HepG2 (cell line): ENCODE data around the gene PPP4C. TPM values are rescaled to one million over a fixed set of nuclear protein-coding genes. Genes with fewer than 3 reads are reported as not detected.

Experiments
- BRD4 ChIP-seq: sonication (generic); formaldehyde crosslinking; IDR thresholded peaks from 2 replicates; pipeline ENCODE4 v1.4.0; 2020; ENCODE audit warnings: missing genetic modification reagents
- CHD4 ChIP-seq: fragments of 200-600 bp; sonication (generic); IDR thresholded peaks from 2 replicates; pipeline ENCODE4 v1.7.0; 2017; ENCODE audit warnings: mild to moderate bottlenecking, low read length, borderline replicate concordance
- ELF3 ChIP-seq: IDR thresholded peaks from 2 replicates; pipeline ENCODE4 v1.6.1; 2016; ENCODE audit warnings: missing genetic modification reagents, missing compliant biosample characterization
- HIC2 ChIP-seq: sonication (generic); formaldehyde crosslinking; IDR thresholded peaks from 2 replicates; pipeline ENCODE4 v1.9.0; 2022; ENCODE audit warnings: low read depth, missing genetic modification reagents
- HNRNPK ChIP-seq: fragments of 200-400 bp; formaldehyde crosslinking; IDR thresholded peaks from 2 replicates; pipeline ENCODE4 v1.6.1; 2018; ENCODE audit warnings: low read length, low read depth, moderate library complexity, mild to moderate bottlenecking; ENCODE audit not compliant: poor library complexity, severe bottlenecking
- NONO ChIP-seq, 2 experiments: fragments of 450-650 bp in 1 of 2; sonication (generic) in 1 of 2; formaldehyde crosslinking in 1 of 2; IDR thresholded peaks in 1 of 2; conservative IDR thresholded peaks in 1 of 2; 2 replicates each; pipeline versions ENCODE4 v1.6.1 to v1.8.0; 2017 to 2022; ENCODE audit warnings: mild to moderate bottlenecking in 1 of 2, missing genetic modification reagents in 1 of 2, moderate library complexity in 1 of 2
- POLR2A ChIP-seq, 2 experiments: IDR thresholded peaks; 2 replicates each; pipeline ENCODE4 v1.6.1; 2011; ENCODE audit warnings: low read depth in 2 of 2, low read length in 2 of 2, mild to moderate bottlenecking in 1 of 2, moderate library complexity in 1 of 2; ENCODE audit not compliant: insufficient read depth in 1 of 2
- POLR2G ChIP-seq: fragments of 200-400 bp; formaldehyde crosslinking; IDR thresholded peaks from 2 replicates; pipeline ENCODE4 v1.6.1; 2018; ENCODE audit warnings: mild to moderate bottlenecking, low read depth, low read length, moderate library complexity
- RBM22 ChIP-seq: fragments of 200-400 bp; formaldehyde crosslinking; optimal IDR thresholded peaks from 2 replicates; pipeline ENCODE3; 2017; ENCODE audit warnings: mild to moderate bottlenecking, low read length, moderate library complexity
- RNF2 ChIP-seq: fragments of 450-650 bp; conservative IDR thresholded peaks from 2 replicates; pipeline ENCODE4 v1.6.1; 2016; ENCODE audit warnings: low read depth
- RXRB ChIP-seq: IDR thresholded peaks from 2 replicates; pipeline ENCODE4 v1.6.1; 2016; ENCODE audit warnings: borderline replicate concordance, missing genetic modification reagents, missing compliant biosample characterization
- SRSF9 ChIP-seq: fragments of 200-400 bp; formaldehyde crosslinking; IDR thresholded peaks from 2 replicates; pipeline ENCODE4 v1.6.1; 2018; ENCODE audit warnings: borderline replicate concordance, mild to moderate bottlenecking, low read depth, low read length; ENCODE audit not compliant: insufficient read depth, poor library complexity, severe bottlenecking
- ZFX ChIP-seq: sonication (generic); formaldehyde crosslinking; IDR thresholded peaks from 2 replicates; pipeline ENCODE4 v1.4.0; 2020; ENCODE audit warnings: mild to moderate bottlenecking, low read depth, missing genetic modification reagents, moderate library complexity
- ZNF207 ChIP-seq: fragments of 450-650 bp; IDR thresholded peaks from 2 replicates; pipeline ENCODE4 v1.6.1; 2016; ENCODE audit warnings: antibody characterized with exemption, borderline replicate concordance
- ZNF276 ChIP-seq: sonication (generic); formaldehyde crosslinking; IDR thresholded peaks from 2 replicates; pipeline ENCODE4 v1.4.0; 2020; ENCODE audit warnings: mild to moderate bottlenecking, low read depth, missing genetic modification reagents
- ZNF350 ChIP-seq: sonication (generic); formaldehyde crosslinking; IDR thresholded peaks from 2 replicates; pipeline ENCODE4 v1.4.0; 2020; ENCODE audit warnings: mild to moderate bottlenecking, low read depth, missing genetic modification reagents, borderline replicate concordance
- ZNF549 ChIP-seq: sonication (generic); formaldehyde crosslinking; IDR thresholded peaks from 2 replicates; pipeline ENCODE4 v1.5.0; 2020; ENCODE audit warnings: missing genetic modification reagents
- ZNF607 ChIP-seq: sonication (generic); formaldehyde crosslinking; IDR thresholded peaks from 2 replicates; pipeline ENCODE4 v1.5.1; 2020; ENCODE audit warnings: missing genetic modification reagents, mild to moderate bottlenecking, borderline replicate concordance
- ZNF773 ChIP-seq: sonication (generic); formaldehyde crosslinking; IDR thresholded peaks from 2 replicates; pipeline ENCODE4 v1.4.0; 2020; ENCODE audit warnings: missing genetic modification reagents, borderline replicate concordance
- ZZZ3 ChIP-seq: sonication (generic); formaldehyde crosslinking; IDR thresholded peaks from 2 replicates; pipeline ENCODE4 v1.4.0; 2020; ENCODE audit warnings: missing genetic modification reagents, mild to moderate bottlenecking, borderline replicate concordance
- polyA plus RNA-seq, 8 experiments: library from polyadenylated mRNA; depleted of rRNA in 3 of 8; stranded (reverse) in 7 of 8; unstranded in 1 of 8; fragments of >200 nt; fragmentation: Illumina TruSeq in 4 of 8; extraction: Trizol in 4 of 8; gene quantifications; 2 replicates each; pipeline versions ENCODE4 v1.2.1 to v1.2.3, GENCODE V29; 2011 to 2016; ENCODE audit warnings: low read depth in 4 of 8, missing spikeins in 1 of 8, mixed read lengths in 1 of 8; ENCODE audit not compliant: insufficient read depth in 1 of 8
- total RNA-seq, 5 experiments: library from RNA; depleted of rRNA; stranded (reverse); fragments of >200 nt; fragmentation: Illumina TruSeq; extraction: Trizol; gene quantifications; 2 replicates each; pipeline ENCODE4 v1.2.3, GENCODE V29; 2016; ENCODE audit warnings: low read depth in 1 of 5
- TF ChIP-seq, protein P1 (sequence below): IDR thresholded peaks from 2 replicates; pipeline ENCODE4 v1.6.1; 2016; ENCODE audit warnings: low read depth
- TF ChIP-seq, protein P2 (sequence below): sonication (generic); formaldehyde crosslinking; IDR thresholded peaks from 2 replicates; pipeline ENCODE4 v1.8.1; 2023; ENCODE audit warnings: mild to moderate bottlenecking, moderate library complexity, missing genetic modification reagents

The PPP4C gene
- total and polyA plus RNA-seq, 2 of the 13 experiments (the other 11 are each of a cell fraction or from before 2014, with no cell fraction given): 176 to 220 TPM

DNA sequence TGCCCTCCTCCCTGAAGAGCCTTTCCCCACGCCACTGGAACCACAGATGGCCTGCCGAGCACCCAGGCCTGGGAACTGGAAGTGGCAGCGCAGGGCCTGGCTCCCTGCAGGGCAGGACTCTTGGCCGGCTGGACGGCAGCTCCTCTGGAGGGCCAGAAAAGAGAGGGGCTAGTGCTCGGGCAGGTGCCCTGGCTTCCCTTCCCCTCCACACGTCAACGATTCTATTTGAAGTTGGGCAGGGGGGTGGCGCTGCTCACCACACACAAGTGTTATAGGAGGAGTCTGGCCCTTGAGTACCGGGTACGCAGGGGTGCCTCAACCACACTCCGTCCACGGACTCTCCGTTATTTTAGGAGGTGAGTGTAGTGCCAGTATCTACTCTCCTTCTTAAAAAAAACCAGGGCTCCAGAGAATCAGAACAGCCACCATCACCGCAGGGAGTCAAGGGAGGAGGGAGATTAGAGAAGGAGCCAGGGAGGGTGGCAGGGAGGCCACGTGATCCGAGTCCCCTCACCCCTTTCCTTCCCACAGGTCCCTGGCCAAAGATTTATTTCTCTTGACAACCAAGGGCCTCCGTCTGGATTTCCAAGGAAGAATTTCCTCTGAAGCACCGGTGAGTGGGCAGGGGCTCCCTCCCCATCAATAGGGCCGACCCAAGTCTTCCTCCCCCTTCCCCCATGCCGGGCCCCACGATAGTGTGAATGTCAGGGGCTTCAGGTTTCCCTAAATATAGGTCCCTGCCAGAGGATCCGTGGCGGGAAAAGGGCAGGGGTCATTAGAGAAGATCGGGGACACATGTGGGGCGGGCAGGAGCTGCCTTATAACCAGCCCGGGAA is 11.7 kb upstream of the PPP4C start (continued):
- TF ChIP-seq, protein P1, sequence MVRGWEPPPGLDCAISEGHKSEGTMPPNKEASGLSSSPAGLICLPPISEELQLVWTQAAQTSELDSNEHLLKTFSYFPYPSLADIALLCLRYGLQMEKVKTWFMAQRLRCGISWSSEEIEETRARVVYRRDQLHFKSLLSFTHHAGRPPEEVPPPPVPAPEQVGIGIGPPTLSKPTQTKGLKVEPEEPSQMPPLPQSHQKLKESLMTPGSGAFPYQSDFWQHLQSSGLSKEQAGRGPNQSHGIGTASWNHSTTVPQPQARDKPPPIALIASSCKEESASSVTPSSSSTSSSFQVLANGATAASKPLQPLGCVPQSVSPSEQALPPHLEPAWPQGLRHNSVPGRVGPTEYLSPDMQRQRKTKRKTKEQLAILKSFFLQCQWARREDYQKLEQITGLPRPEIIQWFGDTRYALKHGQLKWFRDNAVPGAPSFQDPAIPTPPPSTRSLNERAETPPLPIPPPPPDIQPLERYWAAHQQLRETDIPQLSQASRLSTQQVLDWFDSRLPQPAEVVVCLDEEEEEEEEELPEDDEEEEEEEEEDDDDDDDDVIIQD (CRISPR knock-in tag): no peak
- TF ChIP-seq RXRB (no peak), ELF3 (CRISPR knock-in tag) (peak; percentile 21; the same call in 1 of the 2 replicates), ZNF350 (CRISPR knock-in tag) (peak; percentile 72), ZNF607 (0 out of 2 replicates have a peak, but pooled peaks have one; percentile 5), SRSF9 (no peak), ZFX (CRISPR knock-in tag) (peak; percentile 88), RBM22 (no peak), ZZZ3 (CRISPR knock-in tag) (peak; percentile 48; the same call in 1 of the 2 replicates), CHD4 (no peak), HIC2 (CRISPR knock-in tag) (peak; percentile 25; the same call in 1 of the 2 replicates), POLR2G (peak; percentile 97), ZNF276 (CRISPR knock-in tag) (no peak), RNF2 (no peak), ZNF207 (no peak), POLR2A (IDR thresholded peaks at IDR 0.05; ENCODE audit: insufficient read depth in 1 of 2, low read depth in 2 of 2, low read length in 2 of 2) (peak in 1 of 2 experiments; percentile 67; a peak in 2 of 4 replicates), ZNF549 (CRISPR knock-in tag) (no peak), ZNF773 (0 out of 2 replicates have a peak, but pooled peaks have one; percentile 3), BRD4 (CRISPR knock-in tag) (peak; percentile 42; the same call in 1 of the 2 replicates), HNRNPK (peak; percentile 73), NONO (IDR thresholded peaks at IDR 0.05) (no peak), NONO (CRISPR knock-in tag; conservative IDR thresholded peaks at IDR 0.05) (peak; percentile 79; the same call in 1 of the 2 replicates)
- TF ChIP-seq, protein P2, sequence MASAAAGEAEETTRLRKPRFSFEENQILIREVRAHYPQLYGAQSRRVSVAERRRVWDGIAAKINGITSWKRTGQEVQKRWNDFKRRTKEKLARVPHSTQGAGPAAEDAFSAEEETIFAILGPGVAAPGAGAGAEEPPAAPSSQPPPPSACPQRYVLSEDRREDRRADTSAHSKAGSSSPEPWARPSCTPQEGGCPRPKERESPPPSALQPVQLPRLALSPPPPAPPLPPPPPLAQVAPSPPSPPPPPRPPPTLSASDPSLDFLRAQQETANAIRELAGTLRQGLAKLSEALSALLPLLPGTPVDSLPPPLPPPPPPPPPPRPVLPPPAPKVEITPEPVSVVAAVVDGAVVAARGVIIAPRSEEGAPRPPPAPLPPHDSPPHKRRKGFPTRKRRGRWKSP (CRISPR knock-in tag): peak; percentile 44; the same call in 1 of the 2 replicates
